HG03175 (cell line): ENCODE results near the gene PSORS1C1.
"Not testable (repeated sequence)": the region's sequence is repeated elsewhere in the genome, so short reads cannot be mapped to it uniquely, and the experiment has no call there.

Source experiments
- ATAC-seq: cut with Tn5 transposase; IDR thresholded peaks from one replicate; pipeline ENCODE4 v1.9.1; 2021; ENCODE audit warnings: mild to moderate bottlenecking, moderate library complexity; ENCODE audit not compliant: unreplicated experiment

PSORS1C1 gene

GRCh38 chr6:31157513-31158139 lies 43.0 kb downstream of the PSORS1C1 start, which contains the start of gene CCHCR1:
TSS of gene CCHCR1 (minus strand) at chr6:31157802. CDS start at chr6:31157600, 202 bp downstream.
- peak; percentile 5 for ATAC-seq

- peak; percentile 90 for ATAC-seq
Observed at GRCh38 chr6:31158140-31158862, 43.7 kb downstream of the PSORS1C1 start, which contains the start of gene TCF19. TSS of gene TCF19 (plus strand) at chr6:31158589. CDS start at chr6:31159470, 881 bp downstream.

- ATAC-seq: no peak
Observed at GRCh38 chr6:31158863-31159855, 44.6 kb downstream of the PSORS1C1 start.

- no peak for ATAC-seq
Observed at GRCh38 chr6:31161216-31162126, 46.9 kb downstream of the PSORS1C1 start.

- ATAC-seq: no peak
Observed at GRCh38 chr6:31162463-31163165, 48.0 kb downstream of the PSORS1C1 start.

- ATAC-seq: no peak
Observed at GRCh38 chr6:31163922-31164321, 49.3 kb downstream of the PSORS1C1 start.

GRCh38 chr6:31164475-31165063 lies 50.0 kb downstream of the PSORS1C1 start:
- ATAC-seq: not testable (repeated sequence)

- ATAC-seq: peak; percentile 73
Observed at GRCh38 chr6:31165064-31165832, 50.6 kb downstream of the PSORS1C1 start.

- no peak for ATAC-seq
Observed at GRCh38 chr6:31165986-31166385, 51.4 kb downstream of the PSORS1C1 start.

- ATAC-seq: no peak
Observed at GRCh38 chr6:31168606-31169005, 54.0 kb downstream of the PSORS1C1 start.

- no peak for ATAC-seq
Observed at GRCh38 chr6:31169123-31169857, 54.7 kb downstream of the PSORS1C1 start.

GRCh38 chr6:31169858-31170599 lies 55.4 kb downstream of the PSORS1C1 start:
- not testable (repeated sequence) for ATAC-seq

GRCh38 chr6:31170600-31170881 lies 55.9 kb downstream of the PSORS1C1 start, which contains the start of gene POU5F1:
TSS of gene POU5F1 (minus strand) at chr6:31170682. CDS start at chr6:31170620, 62 bp downstream.
- ATAC-seq: no peak

- no peak for ATAC-seq
Observed at GRCh38 chr6:31170987-31171671, 56.5 kb downstream of the PSORS1C1 start.

GRCh38 chr6:31171931-31172905 lies 57.6 kb downstream of the PSORS1C1 start:
- ATAC-seq: no peak
